ENCODE results near the gene RPA3. TPM values are rescaled to one million over a fixed set of nuclear protein-coding genes. Genes with fewer than 3 reads are reported as not detected.

Gene RPA3
- total and polyA plus RNA-seq, 2 of the 13 experiments (the other 11 are each of a cell fraction or from before 2014, with no cell fraction given), result 38.3 to 154 TPM

DNA sequence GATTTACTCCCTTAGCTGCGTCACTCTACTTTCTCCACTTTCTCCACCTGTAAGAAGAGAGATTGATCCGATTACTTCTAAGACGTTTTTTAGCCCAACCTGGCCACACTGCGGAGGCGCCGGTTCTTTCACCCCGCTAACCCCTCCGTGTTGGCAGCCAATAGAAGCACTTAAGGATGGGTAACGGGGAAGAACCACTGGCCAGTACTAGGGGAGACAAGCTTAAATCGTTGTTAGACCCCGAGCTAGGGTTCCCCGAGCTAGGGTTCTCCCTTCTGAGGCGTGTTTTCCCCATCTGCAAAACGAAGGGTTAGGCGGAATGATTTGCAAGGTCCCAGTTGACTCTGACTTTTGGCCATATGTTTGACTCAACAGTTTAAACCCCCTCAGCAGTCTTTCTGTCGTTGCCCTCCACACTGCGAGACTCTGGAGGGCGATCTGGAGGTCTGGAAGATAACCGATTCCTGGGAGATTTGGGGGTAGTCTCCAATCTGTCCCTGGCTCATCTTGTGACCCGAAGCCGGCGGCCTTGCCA is 77.2 kb downstream of the RPA3 start (continued):
- TF ChIP-seq, protein P1, sequence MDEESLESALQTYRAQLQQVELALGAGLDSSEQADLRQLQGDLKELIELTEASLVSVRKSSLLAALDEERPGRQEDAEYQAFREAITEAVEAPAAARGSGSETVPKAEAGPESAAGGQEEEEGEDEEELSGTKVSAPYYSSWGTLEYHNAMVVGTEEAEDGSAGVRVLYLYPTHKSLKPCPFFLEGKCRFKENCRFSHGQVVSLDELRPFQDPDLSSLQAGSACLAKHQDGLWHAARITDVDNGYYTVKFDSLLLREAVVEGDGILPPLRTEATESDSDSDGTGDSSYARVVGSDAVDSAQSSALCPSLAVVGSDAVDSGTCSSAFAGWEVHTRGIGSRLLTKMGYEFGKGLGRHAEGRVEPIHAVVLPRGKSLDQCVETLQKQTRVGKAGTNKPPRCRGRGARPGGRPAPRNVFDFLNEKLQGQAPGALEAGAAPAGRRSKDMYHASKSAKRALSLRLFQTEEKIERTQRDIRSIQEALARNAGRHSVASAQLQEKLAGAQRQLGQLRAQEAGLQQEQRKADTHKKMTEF (CRISPR knock-in tag; IDR thresholded peaks at IDR 0.05), result no peak
- TF ChIP-seq GMEB1 (CRISPR knock-in tag; IDR thresholded peaks at IDR 0.05; ENCODE audit: borderline replicate concordance) (no peak), THAP8 (CRISPR knock-in tag; IDR thresholded peaks at IDR 0.05; ENCODE audit: borderline replicate concordance) (no peak), TOPORS (CRISPR knock-in tag; IDR thresholded peaks at IDR 0.05) (no peak), KDM6A (CRISPR knock-in tag; IDR thresholded peaks at IDR 0.05; ENCODE audit: low read depth) (no peak), SMAD3 (CRISPR knock-in tag; IDR thresholded peaks at IDR 0.05) (no peak), MTF2 (CRISPR knock-in tag; IDR thresholded peaks at IDR 0.05; ENCODE audit: borderline replicate concordance) (no peak), TFDP1 (CRISPR knock-in tag; IDR thresholded peaks at IDR 0.05; ENCODE audit: borderline replicate concordance) (no peak), ZNF788 (CRISPR knock-in tag; IDR thresholded peaks at IDR 0.05; ENCODE audit: borderline replicate concordance) (no peak), ZFAT (CRISPR knock-in tag; conservative IDR thresholded peaks at IDR 0.05) (no peak), DNMT1 (CRISPR knock-in tag; IDR thresholded peaks at IDR 0.05) (no peak), RBAK (CRISPR knock-in tag; IDR thresholded peaks at IDR 0.05) (no peak), ZNF678 (CRISPR knock-in tag; IDR thresholded peaks at IDR 0.05) (no peak), ZNF296 (CRISPR knock-in tag; conservative IDR thresholded peaks at IDR 0.05) (no peak), ZNF160 (CRISPR knock-in tag; IDR thresholded peaks at IDR 0.05) (no peak), SAP130 (CRISPR knock-in tag; IDR thresholded peaks at IDR 0.05; ENCODE audit: low read depth) (no peak), SIX1 (CRISPR knock-in tag; IDR thresholded peaks at IDR 0.05; ENCODE audit: borderline replicate concordance) (no peak), RAD21 (CRISPR knock-in tag; IDR thresholded peaks at IDR 0.05) (no peak)
- TF ChIP-seq, protein P2, sequence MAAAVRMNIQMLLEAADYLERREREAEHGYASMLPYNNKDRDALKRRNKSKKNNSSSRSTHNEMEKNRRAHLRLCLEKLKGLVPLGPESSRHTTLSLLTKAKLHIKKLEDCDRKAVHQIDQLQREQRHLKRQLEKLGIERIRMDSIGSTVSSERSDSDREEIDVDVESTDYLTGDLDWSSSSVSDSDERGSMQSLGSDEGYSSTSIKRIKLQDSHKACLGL (CRISPR knock-in tag; IDR thresholded peaks at IDR 0.05), result no peak
- TF ChIP-seq, protein P3, sequence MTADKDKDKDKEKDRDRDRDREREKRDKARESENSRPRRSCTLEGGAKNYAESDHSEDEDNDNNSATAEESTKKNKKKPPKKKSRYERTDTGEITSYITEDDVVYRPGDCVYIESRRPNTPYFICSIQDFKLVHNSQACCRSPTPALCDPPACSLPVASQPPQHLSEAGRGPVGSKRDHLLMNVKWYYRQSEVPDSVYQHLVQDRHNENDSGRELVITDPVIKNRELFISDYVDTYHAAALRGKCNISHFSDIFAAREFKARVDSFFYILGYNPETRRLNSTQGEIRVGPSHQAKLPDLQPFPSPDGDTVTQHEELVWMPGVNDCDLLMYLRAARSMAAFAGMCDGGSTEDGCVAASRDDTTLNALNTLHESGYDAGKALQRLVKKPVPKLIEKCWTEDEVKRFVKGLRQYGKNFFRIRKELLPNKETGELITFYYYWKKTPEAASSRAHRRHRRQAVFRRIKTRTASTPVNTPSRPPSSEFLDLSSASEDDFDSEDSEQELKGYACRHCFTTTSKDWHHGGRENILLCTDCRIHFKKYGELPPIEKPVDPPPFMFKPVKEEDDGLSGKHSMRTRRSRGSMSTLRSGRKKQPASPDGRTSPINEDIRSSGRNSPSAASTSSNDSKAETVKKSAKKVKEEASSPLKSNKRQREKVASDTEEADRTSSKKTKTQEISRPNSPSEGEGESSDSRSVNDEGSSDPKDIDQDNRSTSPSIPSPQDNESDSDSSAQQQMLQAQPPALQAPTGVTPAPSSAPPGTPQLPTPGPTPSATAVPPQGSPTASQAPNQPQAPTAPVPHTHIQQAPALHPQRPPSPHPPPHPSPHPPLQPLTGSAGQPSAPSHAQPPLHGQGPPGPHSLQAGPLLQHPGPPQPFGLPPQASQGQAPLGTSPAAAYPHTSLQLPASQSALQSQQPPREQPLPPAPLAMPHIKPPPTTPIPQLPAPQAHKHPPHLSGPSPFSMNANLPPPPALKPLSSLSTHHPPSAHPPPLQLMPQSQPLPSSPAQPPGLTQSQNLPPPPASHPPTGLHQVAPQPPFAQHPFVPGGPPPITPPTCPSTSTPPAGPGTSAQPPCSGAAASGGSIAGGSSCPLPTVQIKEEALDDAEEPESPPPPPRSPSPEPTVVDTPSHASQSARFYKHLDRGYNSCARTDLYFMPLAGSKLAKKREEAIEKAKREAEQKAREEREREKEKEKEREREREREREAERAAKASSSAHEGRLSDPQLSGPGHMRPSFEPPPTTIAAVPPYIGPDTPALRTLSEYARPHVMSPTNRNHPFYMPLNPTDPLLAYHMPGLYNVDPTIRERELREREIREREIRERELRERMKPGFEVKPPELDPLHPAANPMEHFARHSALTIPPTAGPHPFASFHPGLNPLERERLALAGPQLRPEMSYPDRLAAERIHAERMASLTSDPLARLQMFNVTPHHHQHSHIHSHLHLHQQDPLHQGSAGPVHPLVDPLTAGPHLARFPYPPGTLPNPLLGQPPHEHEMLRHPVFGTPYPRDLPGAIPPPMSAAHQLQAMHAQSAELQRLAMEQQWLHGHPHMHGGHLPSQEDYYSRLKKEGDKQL (CRISPR knock-in tag; IDR thresholded peaks at IDR 0.05; ENCODE audit: low read depth), result no peak

Measured in HepG2 (cell line).